Mammary epithelial cell (primary cell): Measurements from ENCODE around the gene EOLA1.
"Not testable (repeated sequence)": the region's sequence is repeated elsewhere in the genome, so short reads cannot be mapped to it uniquely, and the experiment has no call there.

Experiments used
- EZH2 ChIP-seq: IDR thresholded peaks from 2 replicates; pipeline ENCODE4 v1.6.1; 2012; ENCODE audit warnings: low read length, inconsistent platforms, borderline replicate concordance
- TF ChIP-seq, protein P1 (sequence below), 2 donors: IDR thresholded peaks in 1 of 2; conservative IDR thresholded peaks in 1 of 2; 2 replicates each; pipeline ENCODE4 v1.5.1; 2011 to 2012; ENCODE audit warnings: inconsistent platforms in 2 of 2, low read length in 2 of 2, mild to moderate bottlenecking in 2 of 2, control low read depth in 1 of 2, low read depth in 1 of 2; ENCODE audit not compliant: insufficient read depth in 1 of 2; ENCODE audit errors: extremely low read depth in 1 of 2

GRCh38 chrX:149545545-149546543, 5.0 kb downstream of the EOLA1 start:
- TF ChIP-seq, protein P1, sequence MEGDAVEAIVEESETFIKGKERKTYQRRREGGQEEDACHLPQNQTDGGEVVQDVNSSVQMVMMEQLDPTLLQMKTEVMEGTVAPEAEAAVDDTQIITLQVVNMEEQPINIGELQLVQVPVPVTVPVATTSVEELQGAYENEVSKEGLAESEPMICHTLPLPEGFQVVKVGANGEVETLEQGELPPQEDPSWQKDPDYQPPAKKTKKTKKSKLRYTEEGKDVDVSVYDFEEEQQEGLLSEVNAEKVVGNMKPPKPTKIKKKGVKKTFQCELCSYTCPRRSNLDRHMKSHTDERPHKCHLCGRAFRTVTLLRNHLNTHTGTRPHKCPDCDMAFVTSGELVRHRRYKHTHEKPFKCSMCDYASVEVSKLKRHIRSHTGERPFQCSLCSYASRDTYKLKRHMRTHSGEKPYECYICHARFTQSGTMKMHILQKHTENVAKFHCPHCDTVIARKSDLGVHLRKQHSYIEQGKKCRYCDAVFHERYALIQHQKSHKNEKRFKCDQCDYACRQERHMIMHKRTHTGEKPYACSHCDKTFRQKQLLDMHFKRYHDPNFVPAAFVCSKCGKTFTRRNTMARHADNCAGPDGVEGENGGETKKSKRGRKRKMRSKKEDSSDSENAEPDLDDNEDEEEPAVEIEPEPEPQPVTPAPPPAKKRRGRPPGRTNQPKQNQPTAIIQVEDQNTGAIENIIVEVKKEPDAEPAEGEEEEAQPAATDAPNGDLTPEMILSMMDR (conservative IDR thresholded peaks at IDR 0.05 in 1 of 2, IDR thresholded peaks at IDR 0.05 in 1 of 2; ENCODE audit: extremely low read depth in 1 of 2, insufficient read depth in 1 of 2, low read depth in 1 of 2, low read length in 2 of 2): not testable (repeated sequence)
- TF ChIP-seq EZH2: not testable (repeated sequence)
